HepG2 (cell line): ENCODE data around the gene KPNB1. TPM values are rescaled to one million over a fixed set of nuclear protein-coding genes. Genes with fewer than 3 reads are reported as not detected.

ENCODE experiments used
- BCL6 ChIP-seq: IDR thresholded peaks from 2 replicates; pipeline ENCODE4 v1.6.1; 2016; ENCODE audit warnings: missing genetic modification reagents, missing compliant biosample characterization
- BHLHE40 ChIP-seq: IDR thresholded peaks from 2 replicates; pipeline ENCODE4 v1.6.1; 2011; ENCODE audit warnings: low read length, improper control_type of control experiment
- NFYB ChIP-seq: sonication (generic); formaldehyde crosslinking; IDR thresholded peaks from 2 replicates; pipeline ENCODE4 v1.4.0; 2020; ENCODE audit warnings: missing genetic modification reagents
- SKI ChIP-seq: fragments of 450-650 bp; IDR thresholded peaks from one replicate; pipeline ENCODE4 v1.6.1; 2018; ENCODE audit warnings: mild to moderate bottlenecking; ENCODE audit not compliant: partially characterized antibody
- USF2 ChIP-seq, 2 experiments: sonication (generic) in 1 of 2; formaldehyde crosslinking in 1 of 2; IDR thresholded peaks; 2 replicates each; pipeline versions ENCODE4 v1.5.1 to v1.6.1; 2011 to 2020; ENCODE audit warnings: borderline replicate concordance in 1 of 2, low read depth in 1 of 2, low read length in 1 of 2, mild to moderate bottlenecking in 1 of 2, missing genetic modification reagents in 1 of 2, moderate library complexity in 1 of 2
- ZNF687 ChIP-seq: sonication (generic); formaldehyde crosslinking; IDR thresholded peaks from 2 replicates; pipeline ENCODE4 v1.5.1; 2020; ENCODE audit warnings: mild to moderate bottlenecking, missing genetic modification reagents, moderate library complexity
- ZNF776 ChIP-seq: sonication (generic); formaldehyde crosslinking; IDR thresholded peaks from 2 replicates; pipeline ENCODE4 v1.4.0; 2020; ENCODE audit warnings: mild to moderate bottlenecking, missing genetic modification reagents
- polyA plus RNA-seq, 8 experiments: library from polyadenylated mRNA; depleted of rRNA in 3 of 8; stranded (reverse) in 7 of 8; unstranded in 1 of 8; fragments of >200 nt; fragmentation: Illumina TruSeq in 4 of 8; extraction: Trizol in 4 of 8; gene quantifications; 2 replicates each; pipeline versions ENCODE4 v1.2.1 to v1.2.3, GENCODE V29; 2011 to 2016; ENCODE audit warnings: low read depth in 4 of 8, missing spikeins in 1 of 8, mixed read lengths in 1 of 8; ENCODE audit not compliant: insufficient read depth in 1 of 8
- total RNA-seq, 5 experiments: library from RNA; depleted of rRNA; stranded (reverse); fragments of >200 nt; fragmentation: Illumina TruSeq; extraction: Trizol; gene quantifications; 2 replicates each; pipeline ENCODE4 v1.2.3, GENCODE V29; 2016; ENCODE audit warnings: low read depth in 1 of 5
- TF ChIP-seq, protein P1 (sequence below): sonication (generic); formaldehyde crosslinking; IDR thresholded peaks from 2 replicates; pipeline ENCODE4 v1.4.0; 2020; ENCODE audit warnings: mild to moderate bottlenecking, missing genetic modification reagents

Gene KPNB1
- total and polyA plus RNA-seq, 2 of the 13 experiments (the other 11 are each of a cell fraction or from before 2014, with no cell fraction given), result 164 to 424 TPM

DNA sequence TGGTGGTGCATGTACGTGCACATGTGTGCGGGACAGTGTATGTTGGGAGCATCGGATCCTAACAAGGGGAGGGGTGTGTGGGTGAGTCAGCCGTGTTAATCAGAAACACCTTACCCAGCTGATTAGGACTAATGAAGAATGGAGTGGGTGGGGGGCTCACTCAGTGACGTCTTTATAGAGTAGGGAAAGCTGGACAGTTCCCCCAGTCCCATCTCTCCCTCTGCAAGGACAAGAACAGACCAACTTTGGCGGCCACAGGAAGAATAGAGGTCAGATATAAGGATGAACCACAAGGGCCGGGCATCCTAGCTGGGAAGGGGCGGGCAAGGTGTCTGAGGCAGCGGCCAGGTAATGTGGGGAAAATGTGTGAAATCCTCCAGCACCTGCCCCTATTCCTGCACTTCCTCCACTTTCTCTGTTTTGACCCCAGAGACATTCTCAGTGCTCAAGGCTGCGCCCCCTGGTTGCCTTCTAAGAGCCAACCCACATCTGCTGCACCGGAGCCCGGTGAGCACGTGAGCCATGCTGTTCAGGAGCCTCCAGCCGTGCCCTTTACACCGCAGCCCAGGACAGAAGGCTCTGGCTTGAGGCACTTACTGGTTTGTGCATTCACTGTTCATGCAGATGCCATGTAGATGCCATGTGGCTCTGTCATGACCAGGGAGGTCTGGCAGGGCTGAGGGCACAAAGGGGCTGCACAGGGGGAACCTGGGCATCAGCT lies 64.4 kb downstream of the KPNB1 start (continued):
- peak; percentile 32; the same call in 1 of the 2 replicates for TF ChIP-seq ZNF687 (CRISPR knock-in tag)
- TF ChIP-seq USF2 (IDR thresholded peaks at IDR 0.05; ENCODE audit: low read depth, low read length), result peak; percentile 44; the same call in 1 of the 2 replicates
- peak; percentile 49; the same call in 1 of the 2 replicates for TF ChIP-seq USF2 (CRISPR knock-in tag; IDR thresholded peaks at IDR 0.05; ENCODE audit: borderline replicate concordance)
- peak; percentile 91 for TF ChIP-seq BHLHE40
- TF ChIP-seq SKI, result no peak
- TF ChIP-seq, protein P1, sequence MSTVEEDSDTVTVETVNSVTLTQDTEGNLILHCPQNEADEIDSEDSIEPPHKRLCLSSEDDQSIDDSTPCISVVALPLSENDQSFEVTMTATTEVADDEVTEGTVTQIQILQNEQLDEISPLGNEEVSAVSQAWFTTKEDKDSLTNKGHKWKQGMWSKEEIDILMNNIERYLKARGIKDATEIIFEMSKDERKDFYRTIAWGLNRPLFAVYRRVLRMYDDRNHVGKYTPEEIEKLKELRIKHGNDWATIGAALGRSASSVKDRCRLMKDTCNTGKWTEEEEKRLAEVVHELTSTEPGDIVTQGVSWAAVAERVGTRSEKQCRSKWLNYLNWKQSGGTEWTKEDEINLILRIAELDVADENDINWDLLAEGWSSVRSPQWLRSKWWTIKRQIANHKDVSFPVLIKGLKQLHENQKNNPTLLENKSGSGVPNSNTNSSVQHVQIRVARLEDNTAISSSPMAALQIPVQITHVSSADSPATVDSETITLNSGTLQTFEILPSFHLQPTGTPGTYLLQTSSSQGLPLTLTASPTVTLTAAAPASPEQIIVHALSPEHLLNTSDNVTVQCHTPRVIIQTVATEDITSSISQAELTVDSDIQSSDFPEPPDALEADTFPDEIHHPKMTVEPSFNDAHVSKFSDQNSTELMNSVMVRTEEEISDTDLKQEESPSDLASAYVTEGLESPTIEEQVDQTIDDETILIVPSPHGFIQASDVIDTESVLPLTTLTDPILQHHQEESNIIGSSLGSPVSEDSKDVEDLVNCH (CRISPR knock-in tag), result no peak
- TF ChIP-seq BCL6 (CRISPR knock-in tag), result no peak
- TF ChIP-seq ZNF776 (CRISPR knock-in tag), result no peak
- no peak for TF ChIP-seq NFYB (CRISPR knock-in tag)
- TF ChIP-seq, all 625 proteins: peak for 7
